ENCODE data around the gene RASGEF1C.

Gene RASGEF1C

GRCh38 chr5:180159756-180160155 lies 49.3 kb downstream of the RASGEF1C start:
- DNase-seq: no peak

- no peak for DNase-seq
Observed at GRCh38 chr5:180157866-180158265, 51.1 kb downstream of the RASGEF1C start.

GRCh38 chr5:180156141-180156540 lies 52.9 kb downstream of the RASGEF1C start:
- DNase-seq: no peak

GRCh38 chr5:180155365-180155926 lies 53.6 kb downstream of the RASGEF1C start:
- no peak for DNase-seq

- DNase-seq: no peak
Observed at GRCh38 chr5:180154821-180155364, 54.1 kb downstream of the RASGEF1C start.

DNA sequence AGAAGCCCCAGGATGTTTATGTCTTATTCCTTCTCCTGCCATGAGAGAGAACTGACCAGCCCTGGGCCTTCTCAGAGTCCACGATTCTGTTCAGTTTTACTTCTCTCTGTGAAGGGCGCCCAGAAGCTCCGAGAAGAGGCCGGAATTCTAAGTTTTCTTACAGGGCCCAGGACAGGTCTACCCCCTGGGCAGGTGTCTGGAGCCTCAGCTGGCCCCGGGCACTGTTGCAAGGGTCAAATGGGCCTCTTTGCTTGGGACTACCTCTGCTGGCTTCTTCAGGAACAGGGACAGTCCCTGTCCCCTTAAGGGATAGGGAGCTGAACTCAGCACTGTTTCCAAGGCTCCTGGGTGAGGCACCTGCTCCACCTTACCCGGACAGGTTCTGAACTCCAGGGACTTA lies 55.0 kb downstream of the RASGEF1C start:
- no peak for DNase-seq

GRCh38 chr5:180153099-180153498 lies 55.9 kb downstream of the RASGEF1C start:
- no peak for DNase-seq

DNA sequence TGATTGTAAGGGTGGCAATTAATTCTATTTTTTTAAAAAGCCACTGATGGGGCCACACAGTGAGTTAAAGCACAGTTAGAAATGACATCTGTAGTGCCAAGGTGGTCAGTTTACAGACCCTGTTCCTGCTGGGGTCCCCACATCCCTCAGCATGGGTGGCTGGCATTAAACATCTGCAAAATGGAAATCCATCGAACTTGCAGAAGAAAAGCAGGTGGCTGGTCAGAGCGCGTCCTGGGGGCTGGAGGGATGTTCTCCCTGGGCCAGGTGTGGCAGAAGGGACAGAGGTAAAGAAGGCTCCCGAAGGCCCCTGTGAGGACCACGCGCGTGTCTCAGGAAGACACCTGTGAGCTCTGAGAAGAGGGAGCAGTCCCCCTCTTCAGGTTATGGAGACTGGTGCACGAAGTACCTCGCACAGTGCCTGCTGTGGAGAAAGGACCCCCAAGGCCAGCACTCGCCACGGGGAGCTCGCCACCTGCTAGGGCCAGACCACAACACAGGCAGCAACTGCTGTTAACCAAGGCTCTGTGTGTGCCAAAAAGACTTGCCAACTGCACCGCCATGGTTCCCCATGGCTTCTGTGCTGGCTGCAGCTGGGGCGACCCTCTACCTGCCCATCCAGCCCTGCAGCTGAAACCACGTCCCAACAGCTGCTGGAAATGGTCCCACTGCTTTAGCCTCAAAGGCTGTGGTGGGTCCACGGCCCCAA lies 65.2 kb downstream of the RASGEF1C start:
- no peak for DNase-seq

GRCh38 chr5:180142824-180143610 lies 66.0 kb downstream of the RASGEF1C start:
- no peak for DNase-seq

- DNase-seq: no peak
Observed at GRCh38 chr5:180142021-180142765, 66.8 kb downstream of the RASGEF1C start.

DNA sequence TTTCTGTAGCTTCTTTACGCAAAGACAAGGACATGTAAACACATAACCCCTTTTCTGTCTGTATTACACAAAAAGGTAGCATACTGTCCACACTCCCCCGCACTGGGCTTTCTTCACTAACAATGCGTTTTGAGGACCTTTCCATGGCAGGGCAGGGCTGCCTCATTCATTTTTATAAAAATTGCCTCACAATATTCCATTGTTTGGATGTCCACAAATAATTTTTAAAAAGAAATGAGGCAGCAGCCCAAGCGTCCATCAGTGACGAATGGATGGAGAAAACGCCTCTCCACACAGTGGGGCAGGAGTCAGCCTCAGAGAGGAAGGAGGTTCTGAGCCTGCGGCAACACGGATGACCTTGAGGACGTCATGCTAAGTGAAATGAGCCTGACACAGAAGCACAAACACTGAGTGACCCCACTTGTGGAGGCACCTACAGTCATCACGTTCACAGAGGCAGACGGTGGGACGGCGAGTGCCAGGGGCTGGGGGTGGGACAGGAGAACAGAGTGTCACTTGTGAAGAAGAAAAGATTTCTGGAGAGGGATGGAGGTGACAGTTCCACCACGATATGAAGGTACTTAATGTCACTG lies 67.8 kb downstream of the RASGEF1C start:
- DNase-seq: no peak

DNA sequence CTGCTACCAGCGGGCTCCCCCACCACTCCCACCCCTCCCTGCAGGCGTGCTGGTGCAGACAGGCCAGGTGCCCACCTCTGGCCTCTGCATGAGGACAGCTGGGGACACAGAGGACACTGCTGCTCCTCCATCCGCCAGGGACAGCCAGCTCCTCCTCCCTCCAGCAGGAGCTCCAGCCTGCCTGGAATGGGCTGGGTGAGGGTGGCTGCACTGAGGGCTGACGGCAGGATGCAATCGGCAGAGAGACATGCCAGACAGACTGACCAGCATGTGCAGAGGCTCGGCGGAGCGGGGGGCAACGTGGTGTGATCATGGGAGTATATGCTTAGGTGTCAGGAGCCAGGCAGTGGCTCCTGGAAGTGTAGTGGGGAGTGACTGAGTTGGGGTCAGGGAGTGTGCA lies 68.4 kb downstream of the RASGEF1C start:
- no peak for DNase-seq

GRCh38 chr5:180140079-180140554 lies 68.9 kb downstream of the RASGEF1C start:
- DNase-seq: no peak

- no peak for DNase-seq
Observed at GRCh38 chr5:180139731-180140055, 69.3 kb downstream of the RASGEF1C start.

DNA sequence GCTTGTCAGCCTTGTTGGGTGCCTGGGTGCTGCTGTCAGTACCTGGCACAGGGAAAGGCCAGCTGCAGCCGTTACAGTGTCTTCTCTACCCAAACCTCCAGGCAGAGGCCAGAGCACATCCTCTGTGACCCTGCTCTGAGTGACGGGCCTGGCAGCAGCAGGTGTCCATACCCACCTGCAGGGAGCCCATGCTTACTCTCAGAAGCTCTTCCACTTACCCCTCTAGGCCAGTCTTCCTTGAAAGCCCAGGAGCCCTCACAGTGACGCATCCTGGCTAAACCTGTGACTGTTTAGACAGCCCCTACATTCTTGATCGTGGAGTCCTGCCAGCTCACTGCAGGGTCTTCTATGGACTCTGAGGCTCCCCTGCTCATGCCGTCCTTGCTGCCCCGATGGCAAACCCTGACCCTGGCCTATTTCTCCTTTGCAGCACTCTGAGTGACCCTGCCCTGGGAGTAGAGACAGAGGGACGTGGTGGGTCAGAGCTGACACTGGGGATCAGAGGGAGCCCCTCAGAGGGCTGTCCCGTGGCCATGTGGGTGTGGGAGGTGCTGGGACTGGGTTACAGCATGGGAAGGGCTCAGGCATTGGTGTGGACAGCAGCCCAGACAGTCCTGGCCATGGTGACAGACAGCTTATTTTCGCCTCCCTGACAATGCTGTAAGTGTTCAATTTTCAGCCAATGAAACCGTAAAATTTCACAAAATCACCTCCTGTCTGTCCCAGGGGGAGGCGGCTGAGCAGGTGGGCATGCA lies 69.9 kb downstream of the RASGEF1C start:
- no peak for DNase-seq

DNA sequence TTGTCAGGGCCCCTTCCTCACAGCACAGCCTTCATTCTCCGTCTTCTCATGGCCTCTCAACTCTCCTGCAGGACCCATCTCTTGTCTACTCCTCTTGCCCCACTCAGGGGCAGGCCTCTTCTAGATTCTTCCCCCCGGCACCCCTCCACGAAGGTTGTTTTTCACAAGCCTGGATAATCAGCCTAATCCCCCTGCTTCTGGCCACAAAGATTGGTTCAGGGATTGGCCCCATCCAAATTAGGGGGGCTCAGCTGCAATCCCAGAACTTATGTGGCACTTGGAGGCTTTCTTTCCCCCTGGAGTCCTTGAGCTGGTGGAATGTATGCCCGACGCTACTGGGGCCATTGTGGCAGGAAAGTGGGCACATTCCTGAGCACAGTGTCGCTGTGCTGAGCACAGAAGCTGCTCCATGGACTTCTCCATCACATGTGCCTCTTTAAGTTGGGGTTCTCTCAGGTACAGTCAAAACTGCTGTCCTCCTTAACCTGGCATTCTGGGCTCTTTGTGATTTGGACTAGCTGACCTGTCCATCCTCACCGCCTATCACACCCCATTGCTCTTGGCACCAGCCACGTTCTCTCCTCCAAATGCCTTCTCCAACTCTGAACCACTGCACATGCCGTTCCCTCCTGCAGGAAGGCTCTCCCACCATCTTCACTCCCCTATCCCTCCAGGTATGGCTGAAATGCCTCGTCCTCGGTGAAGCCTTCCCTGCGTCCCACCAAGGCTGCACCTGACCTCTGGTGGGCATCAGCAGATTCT lies 70.6 kb downstream of the RASGEF1C start:
- DNase-seq: no peak

DNA sequence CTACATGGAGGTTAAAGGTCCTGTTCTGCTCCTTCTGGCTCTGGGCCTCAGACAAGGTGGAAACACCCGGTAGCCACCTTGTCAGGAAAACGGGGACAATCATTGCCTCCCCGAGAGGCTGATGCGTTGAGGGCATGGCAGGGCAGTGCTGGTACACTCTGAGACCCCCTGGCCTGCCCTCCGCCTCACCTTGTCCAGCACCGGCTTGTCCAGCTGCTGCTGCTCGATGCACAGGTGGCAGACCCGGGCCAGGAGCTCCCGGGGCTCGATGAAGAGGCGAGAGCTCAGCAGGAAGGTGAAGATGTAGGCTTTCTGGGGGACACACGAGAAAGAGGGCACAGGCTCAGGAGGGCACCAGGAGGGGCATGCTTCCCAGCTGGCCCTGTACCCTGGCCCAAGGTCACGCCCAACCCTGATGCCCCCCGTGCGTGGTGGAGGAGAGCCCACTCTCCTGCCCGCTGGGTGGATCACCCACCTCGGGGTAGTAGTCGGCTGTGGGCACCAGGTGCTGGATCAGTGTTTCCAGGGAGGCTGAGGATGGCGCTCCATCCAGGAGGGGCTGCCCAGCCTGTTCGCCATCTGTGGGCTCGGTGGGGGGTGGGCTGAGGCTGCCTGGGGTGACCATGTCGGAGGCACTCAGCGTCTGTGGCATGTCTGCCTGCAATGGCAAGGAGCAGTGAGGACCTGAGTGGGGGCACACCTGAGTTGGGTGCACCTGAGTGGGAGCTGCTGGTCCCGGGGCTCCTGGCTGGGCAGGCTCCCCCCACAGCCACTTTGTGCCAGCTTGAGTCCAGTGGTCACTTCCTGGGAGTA lies 71.4 kb downstream of the RASGEF1C start:
- DNase-seq: no peak

GRCh38 chr5:180136630-180137381 lies 72.2 kb downstream of the RASGEF1C start:
- DNase-seq: no peak

GRCh38 chr5:180135967-180136629 lies 72.9 kb downstream of the RASGEF1C start:
- no peak for DNase-seq

Measured in NCI-H345 (cell line).